ENCODE data around the gene TEAD3.

DNA sequence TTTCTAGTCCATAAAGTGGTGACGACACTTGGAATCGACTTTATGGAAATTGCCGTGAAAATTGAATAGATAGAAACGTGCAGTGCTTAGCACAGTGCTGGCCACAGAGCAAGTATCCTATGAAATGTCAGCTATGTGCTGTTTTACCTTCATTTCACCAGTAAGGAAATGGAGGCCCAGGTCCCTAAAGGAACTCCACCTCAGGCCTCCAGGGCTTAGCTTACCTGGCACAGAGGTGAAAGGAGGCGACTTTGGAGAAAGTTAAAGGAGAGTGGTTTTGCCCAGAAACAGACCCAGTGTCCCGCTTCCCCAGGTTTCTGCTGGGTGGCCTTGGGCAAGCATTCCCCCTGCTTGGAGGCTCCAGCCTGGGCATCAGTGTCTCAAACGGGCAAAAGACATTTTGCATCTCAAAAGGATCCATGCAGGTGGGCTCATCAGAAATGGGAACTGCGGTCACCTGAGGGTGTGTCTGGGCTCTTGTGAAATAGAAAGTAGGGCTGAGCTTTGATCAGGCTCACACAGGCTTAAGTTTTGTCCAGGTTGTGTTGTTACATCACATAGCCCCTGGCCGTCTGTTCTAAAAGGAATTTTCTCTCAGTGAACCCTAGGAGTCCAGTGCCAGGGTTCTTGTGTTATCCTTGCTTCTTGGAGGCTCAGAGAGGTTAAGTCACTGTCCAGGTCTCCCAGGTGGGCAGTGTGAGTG lies 22.6 kb upstream of the TEAD3 start:
- TF ChIP-seq CTCF (IDR thresholded peaks at IDR 0.05) (no peak), POLR2A (IDR thresholded peaks at IDR 0.05) (no peak)

Data from sigmoid colon (tissue), 3 donors.